DND-41 (cell line): Measurements from ENCODE around the gene POLA2.

Experiments used
- EZH2 ChIP-seq: IDR thresholded peaks from 3 replicates; pipeline ENCODE4 v1.6.1; 2012; ENCODE audit warnings: borderline replicate concordance, low read depth, mild to moderate bottlenecking, moderate library complexity, low read length, inconsistent platforms; ENCODE audit not compliant: severe bottlenecking
- TF ChIP-seq, protein P1 (sequence below): IDR thresholded peaks from 2 replicates; pipeline ENCODE4 v1.5.1; 2012; ENCODE audit warnings: borderline replicate concordance, low read length, moderate library complexity, mild to moderate bottlenecking; ENCODE audit not compliant: poor library complexity, severe bottlenecking; ENCODE audit errors: extremely low read depth

DNA sequence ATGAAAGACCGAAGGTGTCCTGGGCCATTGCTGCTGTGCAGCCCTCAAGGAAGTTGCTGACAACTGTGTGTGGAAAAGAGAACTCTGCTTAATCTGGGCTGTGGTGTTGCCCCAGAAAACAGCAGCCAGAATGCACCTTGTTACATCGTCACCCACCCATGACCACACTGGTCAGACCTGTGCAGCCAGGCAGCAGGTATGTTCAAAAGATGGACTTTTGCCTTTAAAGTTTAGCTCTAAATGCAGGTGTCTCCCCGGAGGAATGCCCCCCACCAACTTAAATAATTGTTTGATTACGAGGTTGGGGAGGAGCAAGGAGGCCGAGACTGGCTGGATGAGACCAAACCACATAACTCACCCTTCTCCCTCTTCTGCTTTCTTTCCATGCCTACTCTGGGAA is 15.3 kb upstream of the POLA2 start:
- TF ChIP-seq, protein P1, sequence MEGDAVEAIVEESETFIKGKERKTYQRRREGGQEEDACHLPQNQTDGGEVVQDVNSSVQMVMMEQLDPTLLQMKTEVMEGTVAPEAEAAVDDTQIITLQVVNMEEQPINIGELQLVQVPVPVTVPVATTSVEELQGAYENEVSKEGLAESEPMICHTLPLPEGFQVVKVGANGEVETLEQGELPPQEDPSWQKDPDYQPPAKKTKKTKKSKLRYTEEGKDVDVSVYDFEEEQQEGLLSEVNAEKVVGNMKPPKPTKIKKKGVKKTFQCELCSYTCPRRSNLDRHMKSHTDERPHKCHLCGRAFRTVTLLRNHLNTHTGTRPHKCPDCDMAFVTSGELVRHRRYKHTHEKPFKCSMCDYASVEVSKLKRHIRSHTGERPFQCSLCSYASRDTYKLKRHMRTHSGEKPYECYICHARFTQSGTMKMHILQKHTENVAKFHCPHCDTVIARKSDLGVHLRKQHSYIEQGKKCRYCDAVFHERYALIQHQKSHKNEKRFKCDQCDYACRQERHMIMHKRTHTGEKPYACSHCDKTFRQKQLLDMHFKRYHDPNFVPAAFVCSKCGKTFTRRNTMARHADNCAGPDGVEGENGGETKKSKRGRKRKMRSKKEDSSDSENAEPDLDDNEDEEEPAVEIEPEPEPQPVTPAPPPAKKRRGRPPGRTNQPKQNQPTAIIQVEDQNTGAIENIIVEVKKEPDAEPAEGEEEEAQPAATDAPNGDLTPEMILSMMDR = no peak
- TF ChIP-seq EZH2 = no peak
